Liver (tissue), 3 donors: ENCODE data around the gene SIL1.

Experiments
- ATF3 ChIP-seq: IDR thresholded peaks from 2 replicates; pipeline ENCODE4 v1.6.1; 2016; ENCODE audit warnings: antibody characterized with exemption
- CTCF ChIP-seq: fragments of 150-350 bp; IDR thresholded peaks from 2 replicates; pipeline ENCODE4 v1.5.1; 2017; ENCODE audit warnings: improper control_type of control experiment, low read depth, low read length; ENCODE audit not compliant: missing input control
- TAF1 ChIP-seq: conservative IDR thresholded peaks from 2 replicates; pipeline ENCODE4 v1.6.1; 2016; ENCODE audit warnings: antibody characterized with exemption, mild to moderate bottlenecking
- YY1 ChIP-seq: IDR thresholded peaks from 2 replicates; pipeline ENCODE4 v1.6.1; 2016; ENCODE audit warnings: antibody characterized with exemption, mild to moderate bottlenecking
- donor health status: healthy.
- donor health status: healthy.

GRCh38 chr5:139156814-139157213, 41.4 kb downstream of the SIL1 start:
- TF ChIP-seq CTCF (no peak), YY1 (no peak), TAF1 (no peak), ATF3 (no peak)
